Activated CD8-positive, alpha-beta memory T cell treated with anti-CD3 and anti-CD28 coated beads, Interleukin-2, amount 50 U/mL, for 24 hours (primary cell): ENCODE measurements around the gene MEGF6.
A peak's percentile ranks its signal among the peaks of the same experiment; 100 is the strongest.

Experiments used
- DNase-seq: peaks from one replicate; pipeline ENCODE4 v3.0.0-alpha.2; 2020; ENCODE audit errors: extremely low read depth

Gene MEGF6

GRCh38 chr1:3505161-3505560, 106.1 kb downstream of the MEGF6 start:
- no peak for DNase-seq

GRCh38 chr1:3504822-3505153, 106.5 kb downstream of the MEGF6 start:
- DNase-seq = no peak

GRCh38 chr1:3504151-3504821, 107.0 kb downstream of the MEGF6 start:
- DNase-seq = no peak

DNA sequence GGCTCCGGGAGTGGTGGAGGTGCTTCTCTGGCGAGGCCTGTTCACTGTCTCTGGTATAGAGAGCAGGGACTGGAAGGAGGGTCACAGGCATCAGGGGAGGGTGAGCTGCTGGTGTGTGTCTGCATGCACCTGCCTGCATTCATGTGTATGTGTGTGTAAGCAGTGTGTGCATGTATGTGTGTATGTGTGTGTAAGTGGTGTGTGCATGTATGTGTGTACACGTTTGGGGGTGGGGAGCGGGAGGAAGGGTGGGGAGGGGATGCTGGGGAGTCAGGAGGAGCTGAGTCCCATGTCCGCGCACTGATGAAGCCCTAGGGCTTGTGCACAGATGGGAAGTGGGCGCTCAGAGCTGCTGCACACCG, 107.8 kb downstream of the MEGF6 start:
- DNase-seq = no peak

DNA sequence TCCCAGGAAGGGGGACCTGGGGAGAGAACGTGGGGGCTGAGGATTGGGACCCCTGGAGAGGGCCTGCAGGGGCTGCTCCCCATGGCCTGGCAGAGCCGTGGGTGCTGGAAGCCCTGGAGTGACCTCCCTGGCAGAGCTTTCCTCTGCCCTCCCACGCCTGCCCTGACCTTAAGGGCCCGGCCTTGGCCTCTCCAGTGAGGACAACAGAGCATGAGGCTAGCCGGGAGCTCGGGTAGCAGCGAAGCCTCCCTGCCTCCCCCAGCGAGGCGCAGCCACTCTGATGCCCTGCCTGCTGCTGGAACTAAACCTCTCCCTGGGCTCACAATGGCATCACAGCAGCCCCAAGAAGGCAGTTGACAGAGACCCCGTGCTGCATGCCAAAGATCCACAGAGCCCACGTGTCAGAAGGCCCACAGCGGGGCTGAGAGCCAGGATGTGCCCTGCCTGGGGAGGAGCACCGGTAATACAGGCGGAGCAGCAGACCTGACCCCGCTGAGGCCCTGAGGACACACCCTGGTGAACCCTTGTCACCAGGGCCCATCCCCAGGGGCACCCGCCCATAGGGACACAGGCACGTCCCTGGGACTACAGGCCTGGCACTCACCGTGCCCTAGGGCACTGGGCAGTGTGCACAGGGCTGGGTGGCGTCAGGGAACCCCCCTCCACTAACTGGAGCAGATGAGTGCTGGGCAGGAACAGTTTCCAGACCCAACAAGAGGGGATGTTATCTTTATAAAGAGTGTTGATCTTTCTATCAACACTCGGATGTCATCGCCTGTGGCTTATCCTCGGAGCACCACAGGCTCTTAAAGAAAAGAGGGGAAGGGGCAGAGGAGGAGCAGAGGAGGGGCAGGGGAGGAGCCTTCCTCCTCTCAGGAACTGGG, 108.4 kb downstream of the MEGF6 start:
- no peak for DNase-seq

DNA sequence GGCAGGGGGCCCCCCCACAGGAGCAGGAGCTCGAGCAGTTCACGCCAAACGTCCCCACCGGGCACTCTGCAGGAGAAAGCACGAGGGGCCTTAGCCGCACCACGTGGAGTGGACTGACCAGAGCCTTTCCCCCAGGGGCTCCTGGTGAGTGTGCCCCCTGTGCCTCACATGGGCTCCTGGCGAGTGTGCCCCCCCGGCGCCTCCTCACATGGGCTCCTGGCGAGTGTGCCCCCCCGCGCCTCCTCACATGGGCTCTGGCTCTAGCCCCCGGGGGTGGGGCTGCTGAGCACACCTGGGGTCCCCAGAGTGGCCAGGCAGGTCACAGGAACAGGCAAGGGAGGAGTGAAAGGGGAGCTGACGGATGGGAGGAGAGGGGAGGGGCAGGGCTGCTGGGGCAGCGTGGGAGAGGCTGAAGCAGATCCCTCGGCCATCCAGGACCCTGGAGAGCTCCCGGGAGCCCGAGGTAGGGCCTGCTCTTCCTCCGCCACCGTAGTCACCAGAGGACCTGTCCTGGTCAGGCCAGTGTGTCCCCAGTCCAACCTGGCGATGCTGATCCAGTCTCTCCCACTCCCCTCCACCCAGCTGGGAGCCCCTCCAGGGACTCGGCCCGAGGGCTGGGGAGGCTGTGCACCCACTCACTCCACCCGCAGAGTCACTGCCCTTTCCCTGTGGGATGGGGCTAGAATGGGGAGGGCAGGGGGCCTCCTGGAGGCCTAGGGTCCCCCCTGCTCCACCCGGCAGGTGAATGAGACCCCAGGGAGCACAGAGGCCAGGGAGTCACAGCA, 109.3 kb downstream of the MEGF6 start:
- no peak for DNase-seq

DNA sequence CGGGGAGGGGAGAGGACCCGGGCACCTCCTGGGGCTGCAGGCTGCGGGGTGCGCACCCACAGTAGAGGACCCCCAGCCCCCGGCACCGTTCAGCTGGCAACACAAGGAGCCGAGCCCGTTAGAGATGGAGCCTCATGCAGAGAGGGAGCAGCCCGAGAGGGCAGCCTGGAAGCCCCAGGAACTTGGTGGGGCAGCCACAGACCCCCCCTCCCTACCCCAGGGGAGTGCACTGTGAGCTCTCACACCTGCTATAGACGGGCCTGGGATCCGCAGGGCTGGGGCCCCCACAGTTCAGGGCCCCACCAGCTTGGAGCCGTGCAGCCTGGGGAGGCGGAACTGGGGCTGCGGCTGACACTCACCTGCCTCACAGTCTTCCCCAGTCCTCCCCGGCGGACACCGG, 109.9 kb downstream of the MEGF6 start:
- DNase-seq = no peak

DNA sequence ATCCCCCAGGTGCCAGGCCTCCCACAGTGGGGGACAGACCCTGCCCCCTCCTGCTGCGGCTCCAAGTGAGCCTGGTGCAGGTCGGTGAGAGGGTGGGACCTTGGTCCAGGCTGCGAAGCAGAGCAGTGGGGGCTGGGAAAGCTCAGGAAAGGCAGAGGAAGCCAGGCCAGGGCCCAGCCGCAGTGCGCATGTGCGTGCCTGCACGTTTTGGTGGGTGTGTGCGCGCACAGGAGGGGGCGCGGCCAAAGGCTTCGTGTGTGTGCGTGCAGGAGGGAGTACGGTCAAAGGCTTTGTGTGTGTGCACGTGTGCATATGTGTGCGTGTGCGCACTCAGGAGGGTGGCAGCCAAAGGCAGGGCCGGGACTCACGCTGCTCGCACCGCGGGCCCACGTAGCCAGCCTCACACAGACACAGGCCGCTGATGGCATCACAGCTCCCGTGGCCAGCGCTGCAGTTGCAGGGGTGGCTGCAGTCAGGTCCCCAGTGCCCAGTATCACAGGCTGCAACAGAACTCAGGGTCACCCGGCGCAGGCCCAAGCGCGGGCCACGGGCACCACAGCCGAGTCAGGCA, 111.0 kb downstream of the MEGF6 start:
- no peak for DNase-seq

DNA sequence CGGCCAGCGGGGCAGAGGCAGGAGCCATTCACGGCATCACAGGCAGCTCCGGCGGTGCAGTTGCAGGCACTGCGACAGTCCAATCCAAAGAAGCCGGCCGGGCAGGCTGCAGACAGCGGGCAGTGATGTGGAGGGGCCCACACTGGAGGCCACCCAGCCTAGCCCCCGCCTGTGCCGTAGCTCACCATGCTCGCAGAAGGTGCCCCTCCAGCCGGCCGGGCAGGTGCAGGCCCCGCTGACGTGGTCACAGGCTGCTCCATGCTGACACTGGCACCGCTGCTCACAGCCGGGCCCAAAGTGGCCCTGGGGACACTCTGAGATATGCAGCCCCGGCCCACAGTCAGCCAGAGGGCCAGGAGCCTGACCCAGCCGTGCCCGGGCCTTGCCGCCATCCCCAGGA, 111.7 kb downstream of the MEGF6 start:
- no peak for DNase-seq

GRCh38 chr1:3498986-3499385, 112.3 kb downstream of the MEGF6 start:
- no peak for DNase-seq

DNA sequence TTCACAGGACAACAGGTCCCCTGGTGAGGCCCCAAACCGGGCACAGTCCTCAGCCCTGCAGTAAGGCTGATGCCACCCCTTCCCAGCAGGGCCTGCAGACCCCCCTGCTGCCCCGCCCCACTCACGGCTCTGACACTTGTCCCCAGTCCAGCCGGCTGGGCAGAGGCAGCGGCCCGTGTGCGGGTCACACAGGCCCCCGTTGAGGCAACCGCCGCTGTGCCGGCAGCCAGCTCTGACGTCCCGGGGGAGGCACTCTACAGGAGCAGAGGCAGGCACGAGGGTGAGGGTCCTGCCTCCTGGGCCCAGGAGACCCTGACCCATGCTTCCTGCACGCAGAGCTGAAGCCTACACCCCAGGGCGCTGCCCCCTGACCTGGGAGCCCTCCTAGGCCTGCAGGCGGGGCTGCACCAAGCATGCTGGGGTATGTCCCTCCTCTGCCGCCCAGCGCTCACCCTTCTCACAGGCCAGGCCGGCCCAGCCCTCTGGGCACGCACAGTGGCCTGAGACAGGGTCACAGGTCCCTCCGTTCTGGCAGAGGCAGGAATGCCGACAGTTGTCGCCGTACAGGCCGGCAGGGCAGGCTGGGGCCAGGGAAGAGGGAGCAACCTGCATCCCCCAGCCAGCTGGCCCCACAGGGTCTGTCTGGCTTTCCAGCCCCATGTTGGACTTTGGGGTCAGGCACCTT, 112.9 kb downstream of the MEGF6 start:
- DNase-seq = no peak

- no peak for DNase-seq
Observed at GRCh38 chr1:3497521-3497920, 113.8 kb downstream of the MEGF6 start.

DNA sequence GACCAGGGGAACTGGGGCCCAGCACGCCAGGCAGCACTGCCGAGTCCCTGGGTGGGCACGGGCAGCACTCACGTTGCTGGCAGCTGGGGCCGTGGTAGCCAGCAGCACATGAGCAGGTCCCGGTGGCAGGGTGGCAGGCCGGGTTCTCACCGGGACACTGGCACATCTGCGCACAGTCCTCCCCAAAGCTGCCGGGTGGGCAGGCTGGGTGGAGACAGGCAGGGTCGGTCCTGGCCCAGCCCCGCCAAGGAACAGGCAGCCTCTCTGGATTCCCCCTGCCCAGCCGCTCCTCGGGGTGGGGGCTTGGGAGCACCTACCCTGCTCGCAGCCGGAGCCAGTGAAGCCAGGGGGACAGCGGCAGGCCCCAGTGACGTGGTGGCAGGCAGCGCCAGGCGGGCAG, 114.4 kb downstream of the MEGF6 start:
- DNase-seq = no peak

GRCh38 chr1:3495776-3496745, 115.2 kb downstream of the MEGF6 start:
- DNase-seq = no peak

DNA sequence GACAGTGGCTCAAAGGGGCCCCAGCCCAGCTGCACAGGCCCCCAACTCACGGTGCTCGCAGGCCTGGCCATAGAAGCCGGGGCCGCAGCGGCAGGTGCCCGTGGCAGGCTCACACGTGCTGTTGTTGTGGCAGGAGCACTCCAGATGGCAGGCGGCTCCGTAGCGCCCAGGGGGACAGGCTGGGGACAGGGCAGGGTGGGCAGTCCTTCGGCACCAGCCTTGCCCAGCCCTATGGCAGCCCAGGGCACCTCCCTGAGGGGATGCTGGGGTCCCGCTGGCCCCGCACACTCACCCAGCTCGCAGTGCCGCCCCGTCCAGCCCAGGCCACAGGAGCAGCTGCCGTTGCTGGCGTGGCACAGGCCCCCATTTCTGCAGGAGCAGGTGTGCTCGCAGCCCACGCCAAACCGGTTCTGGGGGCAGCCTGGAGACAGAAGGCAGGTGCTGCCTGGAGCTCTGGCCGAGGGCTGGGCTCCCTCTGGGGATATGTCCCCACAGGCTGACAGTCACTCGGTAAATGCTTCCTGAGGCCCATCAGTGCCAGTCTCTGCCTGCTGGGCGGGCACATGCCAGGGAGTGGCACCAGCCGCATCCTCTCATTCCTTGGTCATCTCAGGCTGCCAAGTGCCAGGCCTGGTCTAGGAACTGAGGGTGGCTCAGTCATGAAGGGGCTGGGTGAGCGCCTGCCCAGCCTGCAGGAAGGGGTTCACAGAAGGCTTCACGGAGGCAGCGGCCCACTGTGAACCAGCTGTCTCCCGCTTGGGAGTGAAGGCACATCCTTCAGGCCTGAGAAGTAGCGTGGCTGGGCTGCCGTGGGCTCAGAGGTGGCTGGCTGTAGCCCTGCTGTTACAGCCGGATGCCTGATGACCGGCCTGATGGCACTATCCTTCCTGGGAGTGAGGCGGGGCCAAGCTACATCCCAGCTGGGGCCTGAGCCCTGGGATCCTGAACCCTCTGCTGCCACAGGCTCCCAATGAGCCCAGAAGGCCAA, 116.7 kb downstream of the MEGF6 start:
- DNase-seq = no peak

DNA sequence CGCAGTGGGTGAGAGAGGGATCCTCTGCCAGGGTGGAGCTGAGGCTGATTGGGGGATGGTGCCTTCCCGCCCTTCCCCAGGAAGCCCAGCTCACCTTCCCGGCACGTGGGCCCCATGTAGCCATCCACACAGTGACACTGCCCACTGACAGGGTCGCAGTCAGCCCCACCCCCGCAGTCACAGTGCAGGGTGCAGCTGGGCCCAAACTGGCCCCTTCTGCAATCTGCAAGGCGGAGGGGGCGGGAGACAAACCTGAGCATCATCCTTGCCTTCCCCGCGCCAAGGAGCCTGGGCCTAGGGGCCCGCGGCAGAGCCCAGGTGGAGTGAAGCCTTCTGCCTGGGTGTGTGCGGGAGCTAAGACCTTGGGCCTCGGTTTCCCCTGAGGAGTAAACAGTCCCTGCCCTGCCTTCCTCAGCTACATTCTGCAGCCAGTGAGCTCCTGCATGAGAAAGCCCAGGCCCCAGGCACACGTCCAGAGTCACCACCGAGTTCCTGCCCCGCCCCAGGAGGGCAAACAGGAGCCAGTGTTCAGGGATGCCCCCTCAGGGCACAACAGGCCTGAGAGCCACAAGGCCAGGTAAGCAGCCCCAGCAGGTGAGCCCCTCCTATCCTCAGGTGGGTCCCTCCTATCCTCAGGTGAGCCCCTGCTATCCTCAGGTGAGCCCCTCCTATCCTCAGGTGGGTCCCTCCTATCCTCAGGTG, 118.6 kb downstream of the MEGF6 start:
- no peak for DNase-seq

- peak; percentile 58 for DNase-seq
Observed at GRCh38 chr1:3491291-3492246, 119.7 kb downstream of the MEGF6 start.
